ENCODE measurements around the gene TPPP3. TPM values are rescaled to one million over a fixed set of nuclear protein-coding genes. Genes with fewer than 3 reads are reported as not detected.
"Not testable (repeated sequence)": the region's sequence is repeated elsewhere in the genome, so short reads cannot be mapped to it uniquely, and the experiment has no call there.

TPPP3 gene
- total RNA-seq, 1 experiment from 2014 or later: 0.84 TPM

DNA sequence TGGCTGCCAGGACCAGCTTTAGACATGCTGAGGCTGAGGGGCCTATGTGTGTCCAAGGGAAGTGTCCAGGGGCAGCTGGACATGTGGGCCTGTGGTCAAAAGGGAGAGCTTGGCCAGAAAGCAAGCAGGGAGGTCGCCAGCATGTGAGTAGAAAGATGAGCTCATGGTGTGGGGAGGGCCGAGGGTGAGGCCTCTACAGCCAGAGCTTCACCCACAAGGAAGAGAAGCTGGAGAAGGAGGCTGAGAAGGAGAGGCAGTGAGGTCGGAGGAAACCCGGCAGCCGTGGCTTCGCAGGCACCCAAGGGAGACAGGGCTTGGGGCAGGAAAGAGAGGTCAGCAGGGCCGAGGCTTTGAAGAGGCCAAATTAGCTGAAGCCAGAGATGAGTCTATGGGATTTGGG lies 33.7 kb upstream of the TPPP3 start:
- DNase-seq (ENCODE audit: extremely low read depth, low read depth): no peak

DNA sequence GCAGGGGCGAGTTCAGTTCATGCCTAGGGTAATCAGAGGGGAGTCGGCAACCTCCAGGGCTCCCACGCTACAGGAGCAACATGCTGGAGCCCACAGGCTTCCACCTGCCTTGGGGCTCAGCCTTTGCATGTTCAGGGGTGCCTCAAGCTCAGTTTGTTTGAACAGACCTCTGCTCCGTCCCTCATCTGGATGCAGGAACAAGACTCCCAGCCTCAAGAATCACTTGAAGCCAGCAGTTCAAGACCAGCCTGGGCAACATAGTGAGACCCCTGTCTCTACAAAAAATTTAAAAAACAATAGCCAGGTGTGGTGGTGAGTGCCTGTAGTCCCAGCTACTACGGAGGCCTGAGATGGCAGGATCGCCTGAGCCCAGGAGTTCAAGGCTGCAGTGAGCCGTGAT lies 32.7 kb upstream of the TPPP3 start:
- no peak for DNase-seq (ENCODE audit: extremely low read depth, low read depth)

- DNase-seq (ENCODE audit: extremely low read depth, low read depth): no peak
These were observed 32.3 kb upstream of the TPPP3 start for GRCh38 chr16:67425580-67425979.

DNA sequence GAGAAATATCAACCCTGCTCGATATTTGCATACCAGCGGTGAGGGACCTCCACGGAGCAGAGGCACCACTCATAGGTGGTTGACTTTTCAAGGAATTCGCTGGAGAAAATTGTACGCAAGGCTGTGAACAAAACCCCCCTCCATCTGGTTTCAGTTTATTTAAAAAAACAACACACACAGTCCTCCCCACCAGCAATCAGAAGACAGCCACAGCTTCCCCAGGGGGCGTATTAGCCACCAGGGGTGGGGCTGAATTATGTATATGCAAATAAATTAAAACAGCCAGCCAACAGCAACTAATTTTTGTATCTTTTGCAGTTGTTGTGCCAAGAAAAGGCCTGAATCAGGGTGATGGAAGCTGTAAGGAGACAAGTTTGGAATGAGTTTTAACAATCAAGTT lies 31.8 kb upstream of the TPPP3 start:
- DNase-seq (ENCODE audit: extremely low read depth, low read depth): no peak

DNA sequence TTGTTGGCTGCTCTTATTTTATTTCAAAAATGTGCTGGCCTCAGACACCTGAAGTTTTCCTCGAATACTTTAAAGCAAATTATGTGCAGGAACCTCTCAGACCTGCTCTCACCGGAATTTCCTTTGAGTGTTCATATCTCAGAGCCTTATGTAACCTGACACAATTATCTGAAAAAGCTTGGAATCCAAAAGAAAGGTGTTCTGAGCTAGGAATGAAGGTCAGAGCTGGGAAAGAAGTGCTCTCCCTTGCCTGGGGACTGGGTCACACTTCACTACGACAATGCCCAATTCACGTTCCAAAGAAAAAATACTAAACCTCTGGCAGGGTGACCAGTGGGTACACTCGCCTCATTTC lies 30.9 kb upstream of the TPPP3 start:
- no peak for DNase-seq (ENCODE audit: extremely low read depth, low read depth)

DNA sequence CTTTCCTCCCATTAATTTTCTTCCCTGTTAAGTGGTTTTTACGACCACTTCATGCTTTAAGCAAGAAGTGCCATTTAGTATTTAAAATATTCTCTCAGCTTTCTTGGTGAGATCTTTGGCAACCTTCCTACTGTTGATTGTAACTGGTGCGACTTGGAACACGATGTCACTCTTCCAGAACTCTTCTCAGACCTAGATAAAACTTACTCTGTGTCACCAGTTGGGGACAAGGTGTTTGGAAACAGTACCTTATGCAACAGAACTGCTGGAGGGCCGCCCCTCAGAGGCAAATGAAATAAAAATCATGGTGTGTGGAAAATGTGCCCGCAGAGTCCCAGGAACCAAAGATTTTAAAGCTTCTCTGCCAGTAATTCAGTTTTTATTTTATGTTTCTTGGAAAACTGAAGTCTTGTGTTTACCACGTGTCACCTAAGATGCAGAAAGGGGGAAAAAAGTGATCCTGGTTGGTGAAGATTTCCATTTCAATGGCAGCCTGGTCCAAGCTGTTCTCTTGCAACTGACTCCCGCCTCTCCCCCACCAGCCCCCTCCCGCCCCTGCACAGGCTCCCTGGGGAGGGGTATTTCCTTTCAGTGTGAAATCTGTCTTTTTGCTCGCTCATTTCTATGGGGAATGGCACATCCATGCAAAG lies 30.4 kb upstream of the TPPP3 start:
- no peak for DNase-seq (ENCODE audit: extremely low read depth, low read depth)

GRCh38 chr16:67423015-67423414 lies 29.7 kb upstream of the TPPP3 start:
- no peak for DNase-seq (ENCODE audit: extremely low read depth, low read depth)

GRCh38 chr16:67421030-67421429 lies 27.7 kb upstream of the TPPP3 start:
- no peak for DNase-seq (ENCODE audit: extremely low read depth, low read depth)

- no peak for DNase-seq (ENCODE audit: extremely low read depth, low read depth)
These were observed 26.6 kb upstream of the TPPP3 start for GRCh38 chr16:67419931-67420330.

- no peak for DNase-seq (ENCODE audit: extremely low read depth, low read depth)
These were observed 26.2 kb upstream of the TPPP3 start for GRCh38 chr16:67419502-67419901.

DNA sequence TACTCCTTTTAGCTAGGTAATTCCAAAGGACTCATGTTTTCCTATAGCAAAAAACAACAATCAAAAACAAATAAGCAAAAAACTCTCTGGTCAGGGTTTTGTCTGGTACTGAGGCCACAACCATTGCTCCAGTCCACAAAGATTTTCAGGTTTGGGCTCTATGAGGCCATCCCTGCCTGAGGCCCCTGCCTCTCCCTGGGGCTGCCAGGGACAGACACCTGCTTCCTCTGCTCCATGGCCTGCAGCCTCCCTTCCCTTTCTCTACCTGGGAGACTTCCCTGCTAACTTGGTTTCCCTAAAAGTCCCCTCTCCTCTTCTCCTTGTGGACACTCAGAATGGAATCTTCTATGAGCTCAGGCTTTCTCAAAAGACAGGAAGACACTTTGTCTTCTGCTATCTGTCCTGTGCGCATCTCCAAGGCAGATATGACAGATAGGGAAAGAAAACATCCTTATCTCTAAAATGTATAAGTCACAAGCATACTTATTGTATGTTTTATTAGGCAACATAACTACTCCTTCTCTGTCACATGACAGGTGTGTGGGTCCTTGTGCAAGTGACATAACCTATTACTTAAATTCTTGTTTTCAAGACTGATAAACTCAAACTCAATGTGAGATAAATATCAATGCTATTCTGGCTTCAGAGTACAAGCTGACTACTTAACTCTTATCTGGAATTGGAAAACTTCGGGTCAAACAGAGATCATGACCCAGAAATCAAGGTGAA lies 24.2 kb upstream of the TPPP3 start:
- no peak for DNase-seq (ENCODE audit: extremely low read depth, low read depth)

GRCh38 chr16:67415872-67416793 lies 22.8 kb upstream of the TPPP3 start, which contains the start of gene ZDHHC1:
ZDHHC1 (minus strand) TSS chr16:67416477; CDS start chr16:67407775, 8,702 bp downstream.
- DNase-seq (ENCODE audit: extremely low read depth, low read depth): peak; percentile 68

- DNase-seq (ENCODE audit: extremely low read depth, low read depth): not testable (repeated sequence)
These were observed 22.1 kb upstream of the TPPP3 start for GRCh38 chr16:67415421-67415820.

DNA sequence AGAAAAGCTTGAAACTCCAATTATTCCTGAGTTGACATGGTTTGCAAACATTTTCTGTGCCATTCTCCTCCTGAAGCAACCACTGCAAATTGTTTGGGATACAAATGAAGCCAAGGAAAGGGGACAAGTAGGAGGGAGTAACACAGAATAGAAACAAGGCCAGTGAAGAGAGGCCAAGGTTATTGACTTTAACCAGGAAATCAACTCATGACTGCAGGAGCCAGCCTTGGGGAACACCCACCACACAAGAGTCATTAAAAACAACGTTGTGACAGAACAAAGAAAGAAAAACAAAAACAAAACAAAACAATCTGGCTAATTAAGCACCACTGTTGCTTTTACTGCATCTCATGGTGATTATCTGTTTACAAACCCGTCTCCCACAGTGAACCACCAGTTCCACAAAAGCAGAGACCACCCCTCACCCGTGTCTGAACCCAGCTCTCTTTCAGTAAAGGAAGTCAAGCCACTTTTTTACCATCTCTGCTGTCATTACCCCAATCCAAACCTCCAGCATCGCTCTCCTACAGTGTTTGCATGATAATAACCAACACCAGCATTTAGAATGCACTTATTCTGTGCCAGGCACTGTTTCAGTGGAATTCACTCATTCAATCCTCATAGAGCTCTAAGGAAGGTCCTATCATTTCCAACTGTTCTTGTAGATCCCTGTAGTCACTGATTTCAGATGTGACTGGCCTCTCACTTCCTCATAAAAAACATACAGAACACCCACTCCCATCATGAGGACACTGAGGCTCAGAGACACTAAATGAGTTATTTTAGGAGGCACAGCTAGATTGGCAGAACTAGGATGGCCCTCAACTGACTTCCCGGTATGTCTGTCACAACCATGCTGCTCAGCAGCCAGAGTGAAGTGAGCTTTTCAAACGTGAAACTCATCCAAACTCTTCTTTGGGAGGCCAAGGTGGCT lies 20.9 kb upstream of the TPPP3 start:
- DNase-seq (ENCODE audit: extremely low read depth, low read depth): no peak

- DNase-seq (ENCODE audit: extremely low read depth, low read depth): no peak
These were observed 19.0 kb upstream of the TPPP3 start for GRCh38 chr16:67412294-67412693.

DNA sequence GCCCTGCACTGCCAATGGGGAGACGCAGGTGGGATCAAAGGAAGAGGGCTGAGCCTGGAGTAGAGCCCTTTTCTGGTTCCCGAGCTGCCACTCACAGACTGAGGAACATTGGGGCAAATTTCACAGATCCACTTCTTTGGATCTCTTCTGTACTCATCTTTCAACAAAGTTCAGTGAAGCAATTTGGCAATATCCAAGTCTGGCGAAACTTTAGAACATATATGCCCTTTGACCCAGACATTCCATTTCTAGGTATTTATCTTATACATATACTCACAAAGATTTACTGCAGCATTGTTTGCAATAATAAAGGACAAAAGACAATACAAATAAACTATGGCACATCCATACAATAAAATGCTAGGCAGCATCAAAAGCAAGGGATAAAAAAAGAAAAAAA lies 18.0 kb upstream of the TPPP3 start:
- no peak for DNase-seq (ENCODE audit: extremely low read depth, low read depth)

- no peak for DNase-seq (ENCODE audit: extremely low read depth, low read depth)
These were observed 16.3 kb upstream of the TPPP3 start for GRCh38 chr16:67409631-67410030.

DNA sequence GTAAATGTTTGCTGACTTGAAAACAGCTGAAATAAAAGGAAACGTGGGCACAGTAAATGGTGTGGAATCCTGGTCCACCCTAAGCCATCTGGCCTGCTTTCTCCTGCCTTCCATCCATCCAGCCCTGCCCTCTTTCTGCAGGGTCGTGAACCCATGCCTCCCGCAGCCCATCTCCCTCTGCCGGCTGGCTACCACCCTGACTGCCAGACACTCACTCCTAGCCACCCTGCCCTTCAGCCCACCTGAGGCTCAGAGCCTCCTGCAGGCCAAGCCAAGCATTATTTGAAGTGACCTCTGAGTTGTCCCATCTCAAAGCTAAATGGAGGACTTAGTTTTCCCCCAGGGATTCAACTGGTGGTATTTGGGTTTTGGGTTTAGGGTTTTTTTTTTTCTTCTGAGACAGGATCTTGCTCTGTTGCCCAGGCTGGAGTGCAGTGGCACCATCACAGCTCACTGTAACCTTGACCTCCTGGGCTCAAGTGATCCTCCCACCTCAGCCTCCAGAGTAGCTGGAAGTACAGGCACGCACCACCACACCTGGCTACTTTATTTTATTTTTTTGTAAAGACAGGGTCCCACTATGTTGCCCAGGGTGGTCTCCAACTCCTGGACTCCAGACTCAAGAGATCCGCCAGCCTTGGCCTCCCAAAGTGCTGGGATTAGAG lies 14.6 kb upstream of the TPPP3 start:
- no peak for DNase-seq (ENCODE audit: extremely low read depth, low read depth)

DNA sequence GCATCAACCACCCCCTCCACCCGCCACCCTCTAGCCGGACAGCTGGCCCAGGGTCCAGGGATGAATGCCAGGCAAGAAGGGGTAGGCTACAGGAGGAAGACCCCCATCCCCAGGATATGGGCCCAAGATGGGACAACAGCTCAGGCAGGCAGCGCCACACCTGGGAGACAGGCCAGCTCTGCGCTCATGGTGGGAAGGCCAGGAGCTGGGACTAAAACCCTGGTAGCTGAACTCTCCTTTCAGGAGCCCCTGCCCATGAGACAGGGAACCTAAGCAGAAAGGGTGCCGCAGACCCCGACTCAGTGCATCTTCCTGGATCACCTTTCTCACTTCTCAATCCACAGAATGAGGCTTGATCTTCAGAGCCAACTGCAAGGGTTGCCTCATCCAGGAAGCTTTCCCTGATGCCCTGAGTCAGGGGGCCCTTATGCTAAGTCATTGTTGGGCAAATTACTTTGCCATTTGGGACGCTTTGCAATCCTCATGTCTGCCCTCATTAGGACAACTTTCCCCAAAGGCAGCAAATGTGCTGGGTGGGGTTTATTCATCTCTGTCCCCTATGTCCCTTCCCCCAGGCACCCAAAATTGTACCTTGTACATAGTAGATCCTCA lies 14.0 kb upstream of the TPPP3 start:
- no peak for DNase-seq (ENCODE audit: extremely low read depth, low read depth)

All from NCI-H460 (cell line).